B cell (primary cell): ENCODE measurements around the gene HHATL. TPM values are rescaled to one million over a fixed set of nuclear protein-coding genes. Genes with fewer than 3 reads are reported as not detected.

Experiments used
- ATAC-seq: fragments of 200-7000 bp; cut with Tn5 transposase; one replicate; pipeline ENCODE4 v1.10.0; 2021; ENCODE audit warnings: low read depth, mild to moderate bottlenecking, moderate number of reproducible peaks, moderate library complexity
- CTCF ChIA-PET: fragments of 350-600 bp; sonication (Branson Sonifier 250); formaldehyde crosslinking; loops from one replicate; lab custom pipeline; 2021; ENCODE audit warnings: antibody characterized with exemption, inconsistent platforms; lab: Charles Lee
- POLR2A ChIA-PET: fragments of 350-600 bp; sonication (Branson Sonifier 250); formaldehyde crosslinking; loops from one replicate; lab custom pipeline; 2021; ENCODE audit warnings: antibody characterized with exemption; lab: Charles Lee
- DNase-seq: peaks from one replicate; pipeline ENCODE4 v3.0.0; 2013
- H2AFZ ChIP-seq: 2 replicates; pipeline ENCODE4 v1.6.1; 2012; ENCODE audit warnings: mild to moderate bottlenecking, low read depth, low read length; ENCODE audit not compliant: insufficient read depth, poor library complexity, severe bottlenecking
- H3K27ac ChIP-seq, 2 donors: 1 replicate in 1 of 2; 2 replicates in 1 of 2; pipeline ENCODE4 v1.5.1; 2012 to 2013; ENCODE audit warnings: low read length in 2 of 2, mild to moderate bottlenecking in 2 of 2, moderate library complexity in 1 of 2
- H3K27me3 ChIP-seq, 4 experiments: fragments of 200-600 bp in 1 of 4; sonication (generic) in 1 of 4; replicated peaks in 1 of 4; 1 replicate in 2 of 4; 2 replicates in 2 of 4; pipeline versions ENCODE4 v1.6.1 to v1.7.0; 2013 to 2016; ENCODE audit warnings: low read length in 3 of 4, mild to moderate bottlenecking in 2 of 4, mixed read lengths in 1 of 4, moderate library complexity in 1 of 4; ENCODE audit not compliant: insufficient read depth in 4 of 4, control insufficient read depth in 3 of 4; ENCODE audit errors: control extremely low read depth in 1 of 4
- H3K36me3 ChIP-seq, 2 experiments: replicated peaks in 1 of 2; 1 replicate in 1 of 2; 2 replicates in 1 of 2; pipeline versions ENCODE4 v1.6.1 to v1.7.1; 2013; ENCODE audit warnings: low read length in 1 of 2; ENCODE audit not compliant: insufficient read depth in 2 of 2, control insufficient read depth in 1 of 2; ENCODE audit errors: control extremely low read depth in 1 of 2, extremely low read depth in 1 of 2
- H3K4me1 ChIP-seq, 2 donors: fragments of 200-600 bp in 1 of 2; sonication (generic) in 1 of 2; 1 replicate in 1 of 2; 2 replicates in 1 of 2; pipeline versions ENCODE4 v1.5.1 to v1.6.1; 2013 to 2017; ENCODE audit warnings: low read length in 2 of 2; ENCODE audit not compliant: control insufficient read depth in 2 of 2, insufficient read depth in 2 of 2
- H3K4me2 ChIP-seq: replicated peaks from 2 replicates; pipeline ENCODE3; 2012; ENCODE audit warnings: mild to moderate bottlenecking, low read depth, low read length; ENCODE audit not compliant: poor library complexity, severe bottlenecking
- H3K4me3 ChIP-seq, 5 experiments: fragments of 200-600 bp in 1 of 5; sonication (generic) in 1 of 5; 1 replicate in 3 of 5; 2 replicates in 2 of 5; pipeline versions ENCODE4 v1.5.1 to v1.7.0; 2011 to 2016; ENCODE audit warnings: low read length in 4 of 5, mild to moderate bottlenecking in 4 of 5, low read depth in 2 of 5, control low read depth in 1 of 5, moderate library complexity in 1 of 5; ENCODE audit not compliant: insufficient read depth in 1 of 5; ENCODE audit errors: control extremely low read depth in 1 of 5, extremely low read depth in 1 of 5
- H3K79me2 ChIP-seq: fragments of 200-600 bp; sonication (generic); one replicate; pipeline ENCODE4 v1.6.0; 2016; ENCODE audit warnings: low read length; ENCODE audit not compliant: control insufficient read depth, insufficient read depth
- H3K9ac ChIP-seq: fragments of 200-600 bp; sonication (generic); 2 replicates; pipeline ENCODE4 v1.6.1; 2017; ENCODE audit warnings: mild to moderate bottlenecking, low read length, moderate library complexity
- H3K9me3 ChIP-seq, 3 donors: one replicate each; pipeline versions ENCODE4 v1.6.1 to v1.7.1; 2013; ENCODE audit warnings: low read length in 2 of 3; ENCODE audit not compliant: control insufficient read depth in 2 of 3, insufficient read depth in 1 of 3; ENCODE audit errors: control extremely low read depth in 1 of 3
- H4K20me1 ChIP-seq: 2 replicates; pipeline ENCODE4 v1.6.0; 2012; ENCODE audit warnings: mild to moderate bottlenecking, low read length; ENCODE audit not compliant: insufficient read depth, control insufficient read depth, poor library complexity, severe bottlenecking
- H3K27ac Mint-ChIP-seq: one replicate; pipeline ENCODE4 v1.8.0; 2021; ENCODE audit warnings: mixed read lengths
- H3K27me3 Mint-ChIP-seq: one replicate; pipeline ENCODE4 v1.8.0; 2021; ENCODE audit warnings: mixed read lengths
- H3K4me1 Mint-ChIP-seq: one replicate; pipeline ENCODE4 v1.8.0; 2021; ENCODE audit warnings: mixed read lengths
- H3K4me3 Mint-ChIP-seq: one replicate; pipeline ENCODE4 v1.8.0; 2021; ENCODE audit warnings: mixed read lengths
- H3K9me3 Mint-ChIP-seq: one replicate; pipeline ENCODE4 v1.8.0; 2022; ENCODE audit warnings: mixed read lengths; ENCODE audit not compliant: insufficient read depth
- CTCF ChIP-seq: fragments of 200-600 bp; IDR thresholded peaks from one replicate; pipeline ENCODE4 v1.8.0; 2022; ENCODE audit warnings: antibody characterized with exemption, mild to moderate bottlenecking
- EZH2 ChIP-seq: IDR thresholded peaks from 2 replicates; pipeline ENCODE4 v1.6.1; 2012; ENCODE audit warnings: borderline replicate concordance, low read depth, mild to moderate bottlenecking, moderate library complexity, low read length; ENCODE audit not compliant: insufficient read depth, poor library complexity, severe bottlenecking
- WGBS: methylation state at CpG from one replicate; pipeline ENCODE4 v1.1.5; 2013; ENCODE audit warnings: missing lambda C conversion rate; ENCODE audit not compliant: insufficient coverage; 5-methylcytosine and 5-hydroxymethylcytosine counted together
- intact Hi-C: fragments of 100-400 bp; cut with micrococcal nuclease; formaldehyde crosslinking; loops from one replicate; pipeline ENCODE4 v1.10.0; 2022
- polyA plus RNA-seq: library from polyadenylated mRNA; depleted of rRNA; stranded (reverse); fragments of >200 nt; gene quantifications from 2 replicates; pipeline ENCODE4 v1.2.3, GENCODE V29; 2012
- total RNA-seq, 2 donors: library from RNA; stranded (reverse); fragments of 120-200 nt in 1 of 2; gene quantifications; 1 replicate in 1 of 2; 2 replicates in 1 of 2; pipeline versions ENCODE4 v1.2.3 to v1.2.4, GENCODE V29; 2013 to 2022

Gene HHATL
- total and polyA plus RNA-seq, 2 donors (not counting 1 experiment from before 2014, with no cell fraction given), result not detected

DNA sequence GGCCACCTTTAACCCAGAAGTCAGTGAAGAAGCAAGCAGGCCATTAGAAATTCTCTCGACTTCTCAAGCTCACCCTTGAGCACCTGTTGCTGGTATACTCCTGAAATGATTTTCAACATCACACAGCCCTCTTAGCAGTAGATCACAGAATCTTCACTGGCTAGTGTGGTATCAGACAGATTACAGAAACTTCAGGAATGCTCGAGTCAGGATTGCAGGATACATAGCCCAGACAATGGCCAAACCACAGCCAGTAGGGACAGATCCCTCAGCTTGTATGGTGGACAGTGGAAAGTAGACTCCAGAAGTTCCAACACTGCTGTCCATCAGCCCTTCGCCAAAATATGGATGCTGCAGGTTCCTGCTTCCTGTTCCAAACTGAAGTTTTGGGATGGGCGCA, 21.8 kb downstream of the HHATL start:
- no peak for DNase-seq
- no peaks in the 10 kb centered on the region for H3K4me1 ChIP-seq
- intact Hi-C loops, result no loop called here
- peaks cover 6% of the 10 kb centered on the region for H3K9me3 Mint-ChIP-seq
- ATAC-seq, result no peak
- no peak for TF ChIP-seq CTCF
- no peak for TF ChIP-seq EZH2
- 80% methylated on average over 4 of the region's 4 CpGs for WGBS
- H3K9me3 ChIP-seq, result peaks cover 3 to 16% (median 3%) of the 10 kb centered on the region in 3 donors
- no peak overlapping the region for H3K4me2 ChIP-seq
- H3K4me1 Mint-ChIP-seq, result peaks cover under 1% of the 10 kb centered on the region
- CTCF ChIA-PET, result no interaction called here
- POLR2A ChIA-PET, result no interaction called here
- peaks cover 0 to 16% (median 0%) of the 10 kb centered on the region in 4 experiments for H3K27me3 ChIP-seq
- H3K4me3 Mint-ChIP-seq, result no peak overlapping the region
- no peaks in the 10 kb centered on the region for H4K20me1 ChIP-seq
- H3K79me2 ChIP-seq, result no peaks in the 10 kb centered on the region
- H3K27ac ChIP-seq, result no peak overlapping the region
- no peak overlapping the region for H2AFZ ChIP-seq
- H3K27me3 Mint-ChIP-seq, result peaks cover 46% of the 10 kb centered on the region
- H3K4me3 ChIP-seq, result no peak overlapping the region
- H3K36me3 ChIP-seq, result no peaks in the 10 kb centered on the region
- H3K9ac ChIP-seq, result no peak overlapping the region
- no peak overlapping the region for H3K27ac Mint-ChIP-seq

DNA sequence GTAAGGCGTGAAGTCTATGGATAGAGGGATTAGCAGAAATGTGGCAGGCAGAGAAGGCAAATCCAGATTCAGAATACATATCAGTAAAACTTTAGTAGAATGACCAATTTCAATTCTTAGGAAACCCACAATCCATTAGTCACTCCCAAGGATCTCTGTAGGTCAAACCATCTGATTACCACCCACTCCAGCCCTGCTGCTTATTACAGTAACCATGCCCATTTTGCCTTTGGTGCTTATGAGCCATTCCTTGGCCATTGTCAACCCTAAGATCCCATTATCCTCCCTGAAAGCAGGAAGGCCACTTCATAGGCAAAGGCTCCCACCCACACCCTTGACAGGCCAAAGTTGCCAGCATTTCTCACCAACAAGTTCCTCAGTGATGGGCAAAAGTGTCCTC, 22.3 kb downstream of the HHATL start:
- WGBS, result no CpG with 5 or more reads among the region's 1 CpG
- no peaks in the 10 kb centered on the region for H3K4me1 Mint-ChIP-seq
- no peak overlapping the region for H3K4me3 ChIP-seq
- H3K4me2 ChIP-seq, result no peak overlapping the region
- peaks cover 0 to 12% (median 0%) of the 10 kb centered on the region in 4 experiments for H3K27me3 ChIP-seq
- POLR2A ChIA-PET, result no interaction called here
- no peak for DNase-seq
- no peaks in the 10 kb centered on the region for H4K20me1 ChIP-seq
- H3K9me3 ChIP-seq, result peaks cover 3 to 16% (median 4%) of the 10 kb centered on the region in 3 donors
- no peaks in the 10 kb centered on the region for H3K79me2 ChIP-seq
- H3K9ac ChIP-seq, result no peak overlapping the region
- H3K27ac ChIP-seq, result no peak overlapping the region
- no peak for ATAC-seq
- no peak overlapping the region for H3K27ac Mint-ChIP-seq
- H2AFZ ChIP-seq, result no peak overlapping the region
- H3K9me3 Mint-ChIP-seq, result peaks cover 6% of the 10 kb centered on the region
- H3K36me3 ChIP-seq, result no peaks in the 10 kb centered on the region
- H3K27me3 Mint-ChIP-seq, result peaks cover 43% of the 10 kb centered on the region
- no peaks in the 10 kb centered on the region for H3K4me1 ChIP-seq
- intact Hi-C loops, result no loop called here
- TF ChIP-seq CTCF (no peak), EZH2 (no peak)
- no peak overlapping the region for H3K4me3 Mint-ChIP-seq
- CTCF ChIA-PET, result no interaction called here
